Esophagus squamous epithelium (tissue), 5 donors: ENCODE results near the gene USH2A. TPM values are rescaled to one million over a fixed set of nuclear protein-coding genes. Genes with fewer than 3 reads are reported as not detected.

Source experiments
- DNase-seq: peaks from one replicate; lab custom pipeline; 2025; lab: John Stamatoyannopoulos, UW
- H3K27ac ChIP-seq, 4 donors: fragments of 200-600 bp; sonication (generic); one replicate each; pipeline ENCODE4 v1.5.1; 2016 to 2019; ENCODE audit warnings: mild to moderate bottlenecking in 1 of 4
- H3K27me3 ChIP-seq, 4 donors: fragments of 200-600 bp; sonication (generic); 1 replicate in 3 of 4; 2 replicates in 1 of 4; pipeline versions ENCODE4 v1.5.1 to v1.6.0; 2017 to 2021; ENCODE audit warnings: antibody characterized with exemption in 1 of 4
- H3K36me3 ChIP-seq, 3 donors: fragments of 200-600 bp; sonication (generic); one replicate each; pipeline ENCODE4 v1.5.1; 2016 to 2019
- H3K4me1 ChIP-seq, 3 donors: fragments of 200-600 bp; sonication (generic); one replicate each; pipeline ENCODE4 v1.5.1; 2017 to 2019
- H3K4me3 ChIP-seq, 4 donors: fragments of 200-600 bp; sonication (generic); 1 replicate in 3 of 4; 2 replicates in 1 of 4; pipeline ENCODE4 v1.5.1; 2016 to 2019; ENCODE audit warnings: mild to moderate bottlenecking in 2 of 4, moderate library complexity in 1 of 4
- H3K9me3 ChIP-seq, 3 donors: fragments of 200-600 bp; sonication (generic); one replicate each; pipeline ENCODE4 v1.5.1; 2016 to 2019
- CTCF ChIP-seq, 6 experiments: fragments of 450-650 bp in 4 of 6; fragments of 200-600 bp in 2 of 6; sonication (generic) in 2 of 6; IDR thresholded peaks; one replicate each; pipeline ENCODE4 v1.5.1; 2016 to 2019; ENCODE audit warnings: antibody characterized with exemption in 6 of 6, mild to moderate bottlenecking in 4 of 6, moderate library complexity in 4 of 6
- POLR2A ChIP-seq, 4 donors: fragments of 450-650 bp; IDR thresholded peaks; one replicate each; pipeline ENCODE4 v1.6.1; 2017; ENCODE audit warnings: antibody characterized with exemption in 4 of 4, mild to moderate bottlenecking in 4 of 4, moderate library complexity in 3 of 4
- WGBS, 2 donors: methylation state at CpG; one replicate each; pipeline ENCODE4 v1.1.5; 2018; 5-methylcytosine and 5-hydroxymethylcytosine counted together
- intact Hi-C: fragments of 100-400 bp; cut with DNase I; formaldehyde crosslinking; loops from one replicate; pipeline ENCODE4 v1.15.0; 2022
- total RNA-seq, 4 donors: library from RNA; depleted of rRNA; stranded (reverse); fragments of >200 nt; gene quantifications; one replicate each; pipeline ENCODE4 v1.1.0, GENCODE V29; 2016
- donor health status: DM: yes; HTN: yes; CAD: no.

USH2A gene
- total RNA-seq, 4 donors from 2014 or later = under 0.01 TPM; not detected in 3

DNA sequence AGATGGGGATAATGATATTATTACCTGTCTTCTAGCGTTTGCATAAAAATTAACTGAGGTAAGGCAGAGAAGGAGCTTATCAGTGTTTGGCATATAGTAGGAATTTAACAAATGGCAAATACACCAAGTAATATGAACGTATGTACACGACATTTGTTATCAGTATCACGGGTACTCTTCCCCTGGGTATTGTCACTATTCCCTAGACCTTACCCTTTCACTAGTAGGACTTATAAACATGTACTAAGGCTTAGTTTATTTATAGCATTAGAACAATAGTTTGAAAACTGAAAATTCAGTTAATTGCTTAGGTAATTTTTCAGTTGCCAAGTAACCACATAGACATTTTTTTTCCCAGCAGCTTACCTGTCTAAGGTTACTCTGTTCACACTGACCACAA lies 669.1 kb downstream of the USH2A start:
- Histone ChIP-seq H3K4me1 (no peaks in the 10 kb centered on the region), H3K4me3 (no peak overlapping the region), H3K36me3 (no peaks in the 10 kb centered on the region), H3K9me3 (no peaks in the 10 kb centered on the region), H3K27me3 (no peaks in the 10 kb centered on the region), H3K27ac (no peak overlapping the region)
- 68 to 70% methylated on average over 4 of the region's 4 CpGs for WGBS, 2 donors
- intact Hi-C loops = no loop called here
- no peak for DNase-seq
- TF ChIP-seq POLR2A (IDR thresholded peaks at IDR 0.05) (no peak), CTCF (IDR thresholded peaks at IDR 0.05) (no peak)

- TF ChIP-seq CTCF (IDR thresholded peaks at IDR 0.05) = no peak
- no peak for TF ChIP-seq POLR2A (IDR thresholded peaks at IDR 0.05)
- intact Hi-C loops = no loop called here
- Histone ChIP-seq H3K27ac (no peak overlapping the region), H3K4me1 (no peaks in the 10 kb centered on the region), H3K4me3 (no peak overlapping the region), H3K27me3 (no peaks in the 10 kb centered on the region), H3K36me3 (no peaks in the 10 kb centered on the region), H3K9me3 (no peaks in the 10 kb centered on the region)
- no peak for DNase-seq
- 53 to 54% methylated on average over 4 of the region's 4 CpGs for WGBS, 2 donors
Measured at GRCh38 chr1:215749414-215749813, 673.8 kb downstream of the USH2A start.

- no peaks in the 10 kb centered on the region for H3K27me3 ChIP-seq
- H3K9me3 ChIP-seq = no peaks in the 10 kb centered on the region
- no peak overlapping the region for H3K4me3 ChIP-seq
- TF ChIP-seq CTCF (IDR thresholded peaks at IDR 0.05) (no peak), POLR2A (IDR thresholded peaks at IDR 0.05) (no peak)
- no peaks in the 10 kb centered on the region for H3K4me1 ChIP-seq
- WGBS, 2 donors = 76 to 86% methylated on average over 1 of the region's 1 CpG
- no peak for DNase-seq
- H3K36me3 ChIP-seq = no peaks in the 10 kb centered on the region
- intact Hi-C loops = no loop called here
- H3K27ac ChIP-seq = no peak overlapping the region
Measured at GRCh38 chr1:215748431-215748830, 674.8 kb downstream of the USH2A start.

GRCh38 chr1:215744419-215744818 lies 678.8 kb downstream of the USH2A start:
- TF ChIP-seq POLR2A (IDR thresholded peaks at IDR 0.05) (no peak), CTCF (IDR thresholded peaks at IDR 0.05) (no peak)
- H3K27me3 ChIP-seq = no peaks in the 10 kb centered on the region
- no peaks in the 10 kb centered on the region for H3K36me3 ChIP-seq
- no peaks in the 10 kb centered on the region for H3K9me3 ChIP-seq
- no peak for DNase-seq
- WGBS, 2 donors = 50 to 67% methylated on average over 1 of the region's 1 CpG
- intact Hi-C loops = no loop called here
- no peak overlapping the region for H3K27ac ChIP-seq
- H3K4me3 ChIP-seq = no peak overlapping the region
- H3K4me1 ChIP-seq = no peaks in the 10 kb centered on the region

- Histone ChIP-seq H3K4me3 (no peak overlapping the region), H3K27ac (no peak overlapping the region), H3K4me1 (no peaks in the 10 kb centered on the region), H3K27me3 (no peaks in the 10 kb centered on the region), H3K9me3 (no peaks in the 10 kb centered on the region), H3K36me3 (no peaks in the 10 kb centered on the region)
- intact Hi-C loops = no loop called here
- WGBS, 2 donors = 71 to 82% methylated on average over 3 of the region's 3 CpGs
- no peak for TF ChIP-seq CTCF (IDR thresholded peaks at IDR 0.05)
- no peak for TF ChIP-seq POLR2A (IDR thresholded peaks at IDR 0.05)
- no peak for DNase-seq
Measured at GRCh38 chr1:215739025-215739424, 684.2 kb downstream of the USH2A start.
